T-cell (primary cell): ENCODE data around the gene HECTD4. TPM values are rescaled to one million over a fixed set of nuclear protein-coding genes. Genes with fewer than 3 reads are reported as not detected.

Experiments
- ATAC-seq, 4 experiments: fragments of 200-7000 bp in 3 of 4; fragments of 150-1000 bp in 1 of 4; cut with Tn5 transposase; replicated peaks in 1 of 4; 1 replicate in 3 of 4; 2 replicates in 1 of 4; pipeline ENCODE4 v1.10.0; 2021; ENCODE audit warnings: moderate library complexity in 3 of 4, mild to moderate bottlenecking in 2 of 4, moderate number of reproducible peaks in 1 of 4
- CTCF ChIA-PET, 2 donors: fragments of 300-600 bp; sonication (Branson Sonifier 250); formaldehyde crosslinking; loops; one replicate each; lab custom pipeline; 2022; ENCODE audit warnings: antibody characterized with exemption in 2 of 2; lab: Charles Lee
- POLR2A ChIA-PET, 2 donors: fragments of 300-600 bp; sonication (Branson Sonifier 250); formaldehyde crosslinking; loops; one replicate each; lab custom pipeline; 2022; ENCODE audit warnings: antibody characterized with exemption in 2 of 2; lab: Charles Lee
- DNase-seq, 35 experiments: peaks; one replicate each; pipeline versions ENCODE4 v3.0.0 to v3.0.0-alpha.2; 2013 to 2023
- H3K27ac ChIP-seq: one replicate; pipeline ENCODE4 v1.5.1; 2013; ENCODE audit warnings: low read length
- H3K27me3 ChIP-seq, 2 experiments: replicated peaks in 1 of 2; 1 replicate in 1 of 2; 2 replicates in 1 of 2; pipeline versions ENCODE4 v1.6.1 to v1.7.0; 2013; ENCODE audit warnings: low read length in 1 of 2, mixed read lengths in 1 of 2; ENCODE audit not compliant: control insufficient read depth in 2 of 2, insufficient read depth in 2 of 2; ENCODE audit errors: extremely low read depth in 1 of 2
- H3K36me3 ChIP-seq, 2 donors: 1 replicate in 1 of 2; 2 replicates in 1 of 2; pipeline versions ENCODE4 v1.6.1 to v1.7.0; 2013; ENCODE audit warnings: low read length in 1 of 2; ENCODE audit not compliant: control insufficient read depth in 2 of 2, insufficient read depth in 1 of 2; ENCODE audit errors: extremely low read depth in 1 of 2
- H3K4me1 ChIP-seq, 2 experiments: 1 replicate in 1 of 2; 2 replicates in 1 of 2; pipeline versions ENCODE4 v1.6.1 to v1.7.0; 2013; ENCODE audit warnings: low read length in 2 of 2, mixed read lengths in 1 of 2; ENCODE audit not compliant: insufficient read depth in 2 of 2, control insufficient read depth in 1 of 2; ENCODE audit errors: extremely low read depth in 1 of 2
- H3K4me3 ChIP-seq, 2 donors: 1 replicate in 1 of 2; 2 replicates in 1 of 2; pipeline versions ENCODE4 v1.5.1 to v1.7.0; 2013; ENCODE audit warnings: mild to moderate bottlenecking in 2 of 2, low read length in 1 of 2, moderate library complexity in 1 of 2; ENCODE audit not compliant: control insufficient read depth in 1 of 2; ENCODE audit errors: extremely low read depth in 1 of 2
- H3K9me3 ChIP-seq: 2 replicates; pipeline ENCODE4 v1.7.0; 2013
- H3K27ac Mint-ChIP-seq, 2 donors: one replicate each; pipeline ENCODE4 v1.8.0; 2020 to 2021; ENCODE audit warnings: mild to moderate bottlenecking in 2 of 2, mixed read lengths in 2 of 2
- H3K27me3 Mint-ChIP-seq, 2 donors: one replicate each; pipeline ENCODE4 v1.8.0; 2021 to 2022; ENCODE audit warnings: mixed read lengths in 2 of 2
- H3K36me3 Mint-ChIP-seq: one replicate; pipeline ENCODE4 v1.8.0; 2021; ENCODE audit warnings: mixed read lengths
- H3K4me1 Mint-ChIP-seq, 3 donors: one replicate each; pipeline ENCODE4 v1.8.0; 2020 to 2022; ENCODE audit warnings: mixed read lengths in 3 of 3, mild to moderate bottlenecking in 1 of 3
- H3K4me3 Mint-ChIP-seq, 3 donors: one replicate each; pipeline ENCODE4 v1.8.0; 2020 to 2022; ENCODE audit warnings: mild to moderate bottlenecking in 3 of 3, mixed read lengths in 3 of 3, moderate library complexity in 3 of 3
- H3K9me3 Mint-ChIP-seq, 3 donors: one replicate each; pipeline ENCODE4 v1.8.0; 2020 to 2022; ENCODE audit warnings: mixed read lengths in 3 of 3
- WGBS: methylation state at CpG from one replicate; pipeline ENCODE4 v1.1.5; 2013; ENCODE audit warnings: missing lambda C conversion rate; ENCODE audit not compliant: insufficient coverage; 5-methylcytosine and 5-hydroxymethylcytosine counted together
- total RNA-seq, 35 experiments: library from RNA in 6 of 35; stranded (reverse) in 6 of 35; fragments of 120-200 nt in 1 of 35; gene quantifications; one replicate each; pipeline versions ENCODE4 v1.2.1 to v1.2.4 and lab custom pipeline; 2013 to 2026

Gene HECTD4
- total RNA-seq, 5 donors from 2014 or later (not counting 1 experiment from before 2014, with no cell fraction given): 49.7 to 58.5 (median 53.7) TPM

DNA sequence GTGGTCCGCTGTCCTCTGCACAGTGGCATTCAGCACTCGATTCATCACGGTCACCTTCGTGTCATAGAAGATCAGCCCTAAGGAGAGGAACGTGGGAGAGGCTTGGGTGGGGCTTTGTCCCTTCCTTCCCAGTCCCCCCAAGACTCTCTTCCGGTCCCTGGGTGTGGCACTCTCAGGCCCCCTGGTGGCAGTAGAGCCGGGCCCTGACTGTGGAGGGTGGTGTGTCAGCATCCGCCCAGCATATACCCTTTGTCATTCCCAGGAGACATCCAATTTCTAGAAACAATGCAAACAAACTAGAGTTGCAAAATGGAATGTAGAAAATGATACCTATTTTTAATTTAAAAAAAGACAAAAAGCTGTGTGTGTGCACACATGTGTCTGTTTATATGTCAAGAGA is 211.9 kb downstream of the HECTD4 start:
- Mint-ChIP-seq H3K27me3 (no peaks in the 10 kb centered on the region), H3K36me3 (peaks cover 33% of the 10 kb centered on the region), H3K27ac (peak overlapping the region; percentile 44 to 45), H3K4me3 (no peak overlapping the region), H3K4me1 (peaks cover 0 to 6% (median 5%) of the 10 kb centered on the region in 3 donors), H3K9me3 (no peaks in the 10 kb centered on the region)
- ATAC-seq (peak; percentile 45 to 60 (median 50)), DNase-seq (peak in 11 of 35 experiments; percentile 5 to 36 (median 13))
- H3K9me3 ChIP-seq: no peaks in the 10 kb centered on the region
- no peak overlapping the region for H3K27ac ChIP-seq
- peaks cover 7 to 21% of the 10 kb centered on the region in 2 donors for H3K36me3 ChIP-seq
- CTCF ChIA-PET: no interaction called here
- H3K4me3 ChIP-seq: no peak overlapping the region
- H3K27me3 ChIP-seq: no peaks in the 10 kb centered on the region
- peaks cover 0 to 2% of the 10 kb centered on the region in 2 experiments for H3K4me1 ChIP-seq
- WGBS: no CpG with 5 or more reads among the region's 8 CpGs
- POLR2A ChIA-PET: no interaction called here

DNA sequence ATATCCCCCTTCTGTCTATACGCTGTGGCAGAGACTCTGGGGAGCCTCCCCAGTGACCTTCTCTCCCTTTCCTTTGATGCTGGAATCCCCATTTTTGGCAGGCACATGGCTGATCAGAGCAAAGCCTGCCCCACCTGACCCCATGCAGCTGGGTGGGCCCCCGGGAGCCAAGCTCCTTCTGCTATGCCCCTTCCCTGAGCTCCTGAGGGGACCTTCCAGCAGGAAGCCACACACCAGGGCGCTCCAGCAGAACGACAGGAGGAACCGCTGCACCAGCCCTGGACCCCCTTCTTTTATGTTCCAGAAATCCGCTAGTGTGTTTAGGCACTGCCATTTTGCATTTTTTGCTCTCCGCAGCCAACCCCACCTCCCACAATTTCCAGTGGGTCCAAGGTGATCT is 212.3 kb downstream of the HECTD4 start:
- Histone ChIP-seq H3K4me3 (no peak overlapping the region), H3K27ac (no peak overlapping the region), H3K9me3 (no peaks in the 10 kb centered on the region), H3K36me3 (peaks cover 7 to 17% of the 10 kb centered on the region in 2 donors), H3K4me1 (peaks cover 0 to 2% of the 10 kb centered on the region in 2 experiments), H3K27me3 (no peaks in the 10 kb centered on the region)
- Mint-ChIP-seq H3K36me3 (peaks cover 29% of the 10 kb centered on the region), H3K27me3 (no peaks in the 10 kb centered on the region), H3K4me1 (peaks cover 0 to 6% (median 5%) of the 10 kb centered on the region in 3 donors), H3K4me3 (no peak overlapping the region), H3K9me3 (no peaks in the 10 kb centered on the region), H3K27ac (peak overlapping the region; percentile 44 to 45)
- WGBS: 98% methylated on average over 6 of the region's 7 CpGs
- POLR2A ChIA-PET: no interaction called here
- ATAC-seq (no peak), DNase-seq (no peak)
- CTCF ChIA-PET: no interaction called here

DNA sequence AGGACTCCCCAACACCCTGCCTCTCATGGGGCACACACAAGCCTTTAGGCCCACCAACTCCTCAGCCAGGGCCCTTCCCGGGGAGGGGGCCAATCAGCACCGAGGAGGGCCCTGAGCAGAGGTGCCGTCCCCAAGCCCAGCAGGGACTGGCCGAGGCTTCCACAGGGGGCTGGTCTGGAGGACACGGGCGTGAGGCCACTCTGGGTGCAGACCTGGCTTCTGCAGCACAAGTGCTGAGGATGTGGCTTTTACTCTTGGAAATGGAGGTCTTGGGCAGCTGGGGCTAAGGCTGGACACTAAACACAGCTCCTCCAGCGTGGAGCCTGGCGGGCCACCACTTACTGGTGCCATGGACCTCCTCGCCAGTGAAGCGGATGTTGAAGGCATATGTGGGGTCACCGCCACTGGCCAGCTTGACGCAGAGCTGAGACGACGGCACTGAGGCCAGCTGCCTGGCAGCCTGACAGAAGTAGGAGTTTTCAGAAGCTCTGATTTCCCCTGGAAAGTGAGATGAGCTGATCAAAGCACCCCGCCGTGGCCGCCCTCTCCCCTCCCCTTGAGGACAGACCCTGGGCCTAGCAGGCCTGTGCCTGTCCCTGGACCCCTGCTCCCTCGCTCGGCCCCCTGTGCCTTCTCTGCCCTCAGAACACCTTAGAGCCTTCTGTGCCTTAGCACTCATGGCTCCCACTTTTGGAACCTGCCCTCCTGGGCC is 212.9 kb downstream of the HECTD4 start:
- Histone ChIP-seq H3K9me3 (no peaks in the 10 kb centered on the region), H3K27ac (no peak overlapping the region), H3K4me1 (peaks cover 0 to 2% of the 10 kb centered on the region in 2 experiments), H3K36me3 (peaks cover 7 to 13% of the 10 kb centered on the region in 2 donors), H3K27me3 (no peaks in the 10 kb centered on the region), H3K4me3 (no peak overlapping the region)
- no peak overlapping the region for H3K4me3 Mint-ChIP-seq
- ATAC-seq (no peak), DNase-seq (no peak)
- POLR2A ChIA-PET: no interaction called here
- H3K27me3 Mint-ChIP-seq: no peaks in the 10 kb centered on the region
- WGBS: 93% methylated on average over 18 of the region's 19 CpGs
- H3K4me1 Mint-ChIP-seq: peaks cover 0 to 6% (median 5%) of the 10 kb centered on the region in 3 donors
- CTCF ChIA-PET: no interaction called here
- no peaks in the 10 kb centered on the region for H3K9me3 Mint-ChIP-seq
- H3K27ac Mint-ChIP-seq: no peak overlapping the region
- peaks cover 25% of the 10 kb centered on the region for H3K36me3 Mint-ChIP-seq

DNA sequence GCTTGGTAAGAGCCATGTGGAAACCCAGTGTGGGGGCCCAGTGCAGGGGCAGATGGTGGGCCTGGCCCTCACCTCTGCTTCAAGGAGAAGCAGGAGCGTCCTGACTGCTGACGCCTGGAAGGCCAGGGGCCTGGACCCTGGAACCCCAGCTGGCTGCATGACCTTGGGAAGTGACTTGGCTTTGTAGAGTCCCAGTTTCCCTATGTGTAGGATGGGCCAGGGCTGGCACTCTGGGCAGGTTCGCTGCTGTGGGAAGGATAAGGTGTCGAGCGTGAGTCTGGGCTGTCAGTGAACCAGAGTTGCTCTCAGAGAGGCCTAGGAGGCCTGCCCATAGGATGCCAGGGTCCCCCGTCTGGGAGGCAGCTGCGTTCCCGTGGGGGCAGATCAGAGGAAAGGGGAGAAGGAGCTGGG is 213.7 kb downstream of the HECTD4 start:
- ChIA-PET POLR2A (no interaction called here), CTCF (no interaction called here)
- peaks cover 13% of the 10 kb centered on the region in 2 donors for H3K36me3 ChIP-seq
- no peak overlapping the region for H3K4me3 ChIP-seq
- H3K27ac Mint-ChIP-seq: no peak overlapping the region
- peaks cover 25% of the 10 kb centered on the region for H3K36me3 Mint-ChIP-seq
- H3K27me3 Mint-ChIP-seq: no peaks in the 10 kb centered on the region
- DNase-seq (no peak), ATAC-seq (no peak)
- H3K9me3 ChIP-seq: no peaks in the 10 kb centered on the region
- H3K27ac ChIP-seq: no peak overlapping the region
- 96% methylated on average over 8 of the region's 8 CpGs for WGBS
- H3K4me1 Mint-ChIP-seq: peaks cover 0 to 6% (median 5%) of the 10 kb centered on the region in 3 donors
- no peaks in the 10 kb centered on the region for H3K27me3 ChIP-seq
- H3K4me3 Mint-ChIP-seq: no peak overlapping the region
- no peaks in the 10 kb centered on the region for H3K9me3 Mint-ChIP-seq
- peaks cover 0 to 2% of the 10 kb centered on the region in 2 experiments for H3K4me1 ChIP-seq

DNA sequence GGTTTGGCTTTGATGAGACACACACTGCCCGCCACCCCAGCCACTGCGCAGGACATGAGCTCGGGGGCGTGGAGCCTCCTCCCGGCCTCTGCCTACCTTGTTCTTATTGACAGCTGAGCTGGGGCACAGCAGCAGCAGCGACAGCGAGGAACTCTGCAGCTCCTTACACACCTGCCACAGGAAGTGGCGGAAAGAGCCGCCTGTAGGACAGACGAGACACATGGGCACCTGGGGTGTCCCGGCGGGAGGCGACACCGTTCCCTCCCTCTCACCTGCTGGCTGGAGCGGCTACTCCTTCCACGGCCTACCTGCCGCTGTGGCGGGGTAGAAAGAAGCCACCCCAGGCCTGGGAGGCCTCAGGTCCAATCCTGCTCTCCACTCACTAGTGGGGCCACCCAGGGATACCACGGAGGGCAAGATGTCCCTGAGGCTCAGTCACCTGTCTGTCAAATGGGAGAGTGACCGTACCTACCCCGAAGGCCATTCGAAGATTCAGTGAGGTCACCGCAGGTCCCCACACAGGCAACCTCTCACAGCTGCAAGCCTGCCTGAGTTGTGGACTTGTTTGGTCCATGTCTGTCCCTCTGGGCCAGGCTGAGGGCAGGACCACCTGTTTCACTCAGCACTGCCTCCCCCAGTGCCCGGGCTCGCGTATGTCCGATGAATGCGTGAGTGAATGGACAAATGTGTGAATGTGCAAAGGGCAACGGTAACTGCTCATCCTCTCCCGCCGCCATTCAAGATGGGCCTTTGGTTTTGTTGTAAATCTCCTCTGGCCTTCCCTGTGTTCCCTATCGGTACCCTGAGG is 214.3 kb downstream of the HECTD4 start:
- POLR2A ChIA-PET: no interaction called here
- no peaks in the 10 kb centered on the region for H3K9me3 Mint-ChIP-seq
- 96% methylated on average over 28 of the region's 32 CpGs for WGBS
- H3K9me3 ChIP-seq: no peaks in the 10 kb centered on the region
- H3K27ac ChIP-seq: no peak overlapping the region
- no peak overlapping the region for H3K27ac Mint-ChIP-seq
- no peak for DNase-seq
- H3K4me1 Mint-ChIP-seq: peaks cover 0 to 6% (median 5%) of the 10 kb centered on the region in 3 donors
- peaks cover 13 to 18% of the 10 kb centered on the region in 2 donors for H3K36me3 ChIP-seq
- H3K4me1 ChIP-seq: peaks cover 0 to 2% of the 10 kb centered on the region in 2 experiments
- no peak overlapping the region for H3K4me3 Mint-ChIP-seq
- H3K27me3 ChIP-seq: no peaks in the 10 kb centered on the region
- no peaks in the 10 kb centered on the region for H3K27me3 Mint-ChIP-seq
- peaks cover 28% of the 10 kb centered on the region for H3K36me3 Mint-ChIP-seq
- H3K4me3 ChIP-seq: no peak overlapping the region
- ATAC-seq: no peak
- CTCF ChIA-PET: no interaction called here

DNA sequence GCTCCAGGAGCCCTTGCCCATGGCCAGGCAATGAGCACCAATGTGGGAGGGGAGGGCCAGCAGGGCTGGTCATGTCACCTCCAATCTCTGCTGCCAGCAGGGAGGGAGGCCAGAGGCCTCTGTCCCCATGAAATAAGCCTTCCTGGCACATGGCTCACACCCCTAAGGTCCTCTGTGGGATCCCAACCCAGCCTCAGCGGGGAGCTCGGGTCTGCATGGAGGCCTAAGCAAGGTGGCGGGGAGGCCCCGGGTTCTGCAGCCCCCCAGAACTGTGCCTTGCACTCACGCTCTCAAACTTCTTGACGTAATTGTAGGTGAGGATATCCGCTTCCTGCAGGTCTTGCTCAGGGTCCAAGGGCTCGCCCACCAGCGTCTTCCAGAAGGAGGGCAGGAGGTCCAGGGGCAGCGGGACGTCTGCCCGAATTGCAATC is 215.2 kb downstream of the HECTD4 start:
- peak overlapping the region in 1 of 2 donors; percentile 44 for H3K27ac Mint-ChIP-seq
- Histone ChIP-seq H3K27me3 (no peaks in the 10 kb centered on the region), H3K36me3 (peaks cover 21 to 22% of the 10 kb centered on the region in 2 donors), H3K27ac (no peak overlapping the region), H3K4me1 (peaks cover 0 to 2% of the 10 kb centered on the region in 2 experiments), H3K4me3 (no peak overlapping the region), H3K9me3 (no peaks in the 10 kb centered on the region)
- DNase-seq: no peak
- CTCF ChIA-PET: no interaction called here
- H3K4me1 Mint-ChIP-seq: peaks cover 0 to 6% (median 5%) of the 10 kb centered on the region in 3 donors
- ATAC-seq: no peak
- no peak overlapping the region for H3K4me3 Mint-ChIP-seq
- WGBS: 96% methylated on average over 9 of the region's 12 CpGs
- POLR2A ChIA-PET: no interaction called here
- no peaks in the 10 kb centered on the region for H3K9me3 Mint-ChIP-seq
- H3K27me3 Mint-ChIP-seq: no peaks in the 10 kb centered on the region
- H3K36me3 Mint-ChIP-seq: peaks cover 29% of the 10 kb centered on the region
